ENCODE data around the gene TSPAN10.

Gene TSPAN10

GRCh38 chr17:81691196-81691595 is 54.2 kb downstream of the TSPAN10 start:
- TF ChIP-seq POLR2AphosphoS5 (IDR thresholded peaks at IDR 0.05; ENCODE audit: low read depth, low read length), result no peak
- no peak for TF ChIP-seq REST (IDR thresholded peaks at IDR 0.05; ENCODE audit: insufficient read depth in 1 of 2, low read depth in 2 of 2, low read length in 2 of 2)
- TF ChIP-seq SIN3A (IDR thresholded peaks at IDR 0.05; ENCODE audit: borderline replicate concordance, insufficient read depth, low read length), result no peak
- TF ChIP-seq TAF1 (IDR thresholded peaks at IDR 0.05; ENCODE audit: borderline replicate concordance, insufficient read depth, low read length), result no peak
- no peak for TF ChIP-seq FOXP2 (optimal IDR thresholded peaks at IDR 0.05; ENCODE audit: borderline replicate concordance, extremely low read depth, extremely low read length, insufficient read depth)

- TF ChIP-seq SIN3A (IDR thresholded peaks at IDR 0.05; ENCODE audit: borderline replicate concordance, insufficient read depth, low read length) (no peak), REST (IDR thresholded peaks at IDR 0.05; ENCODE audit: insufficient read depth in 1 of 2, low read depth in 2 of 2, low read length in 2 of 2) (no peak), TAF1 (IDR thresholded peaks at IDR 0.05; ENCODE audit: borderline replicate concordance, insufficient read depth, low read length) (no peak), POLR2AphosphoS5 (IDR thresholded peaks at IDR 0.05; ENCODE audit: low read depth, low read length) (no peak), FOXP2 (optimal IDR thresholded peaks at IDR 0.05; ENCODE audit: borderline replicate concordance, extremely low read depth, extremely low read length, insufficient read depth) (no peak)
Observed at GRCh38 chr17:81691608-81692007, 54.6 kb downstream of the TSPAN10 start.

GRCh38 chr17:81693509-81694210 is 56.7 kb downstream of the TSPAN10 start:
- no peak for TF ChIP-seq REST (IDR thresholded peaks at IDR 0.05; ENCODE audit: insufficient read depth in 1 of 2, low read depth in 2 of 2, low read length in 2 of 2)
- no peak for TF ChIP-seq POLR2AphosphoS5 (IDR thresholded peaks at IDR 0.05; ENCODE audit: low read depth, low read length)
- TF ChIP-seq FOXP2 (optimal IDR thresholded peaks at IDR 0.05; ENCODE audit: borderline replicate concordance, extremely low read depth, extremely low read length, insufficient read depth), result no peak
- no peak for TF ChIP-seq SIN3A (IDR thresholded peaks at IDR 0.05; ENCODE audit: borderline replicate concordance, insufficient read depth, low read length)
- TF ChIP-seq TAF1 (IDR thresholded peaks at IDR 0.05; ENCODE audit: borderline replicate concordance, insufficient read depth, low read length), result no peak

- TF ChIP-seq REST (IDR thresholded peaks at IDR 0.05; ENCODE audit: insufficient read depth in 1 of 2, low read depth in 2 of 2, low read length in 2 of 2) (no peak), TAF1 (IDR thresholded peaks at IDR 0.05; ENCODE audit: borderline replicate concordance, insufficient read depth, low read length) (no peak), POLR2AphosphoS5 (IDR thresholded peaks at IDR 0.05; ENCODE audit: low read depth, low read length) (no peak), SIN3A (IDR thresholded peaks at IDR 0.05; ENCODE audit: borderline replicate concordance, insufficient read depth, low read length) (no peak), FOXP2 (optimal IDR thresholded peaks at IDR 0.05; ENCODE audit: borderline replicate concordance, extremely low read depth, extremely low read length, insufficient read depth) (no peak)
Observed at GRCh38 chr17:81694810-81695209, 57.8 kb downstream of the TSPAN10 start.

Data from PFSK-1 (cell line).